ENCODE results near the gene GAL3ST3.
"Not testable (repeated sequence)": the region's sequence is repeated elsewhere in the genome, so short reads cannot be mapped to it uniquely, and the experiment has no call there.

GAL3ST3 gene

DNA sequence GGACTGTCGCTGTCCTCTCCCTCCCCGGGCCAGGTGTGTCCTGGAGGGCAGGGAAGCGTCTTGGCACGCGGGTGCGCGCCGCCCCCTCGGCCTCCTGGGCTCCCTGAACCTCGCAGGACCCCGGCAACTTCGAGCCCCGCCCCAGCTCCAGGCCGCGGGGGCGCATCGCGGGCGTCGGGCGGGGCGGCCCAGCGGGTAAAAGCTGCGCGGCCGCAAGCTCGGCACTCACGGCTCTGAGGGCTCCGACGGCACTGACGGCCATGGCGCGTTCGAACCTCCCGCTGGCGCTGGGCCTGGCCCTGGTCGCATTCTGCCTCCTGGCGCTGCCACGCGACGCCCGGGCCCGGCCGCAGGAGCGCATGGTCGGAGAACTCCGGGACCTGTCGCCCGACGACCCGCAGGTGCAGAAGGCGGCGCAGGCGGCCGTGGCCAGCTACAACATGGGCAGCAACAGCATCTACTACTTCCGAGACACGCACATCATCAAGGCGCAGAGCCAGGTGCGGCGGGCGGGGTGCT lies 37.1 kb downstream of the GAL3ST3 start, which contains the start of gene CST6:
Gene CST6, plus strand, starts transcription at position 224 of the 519 bp plus-strand sequence. Its CDS starts 37 bp downstream, at position 261.
- DNase-seq = no peak

DNA sequence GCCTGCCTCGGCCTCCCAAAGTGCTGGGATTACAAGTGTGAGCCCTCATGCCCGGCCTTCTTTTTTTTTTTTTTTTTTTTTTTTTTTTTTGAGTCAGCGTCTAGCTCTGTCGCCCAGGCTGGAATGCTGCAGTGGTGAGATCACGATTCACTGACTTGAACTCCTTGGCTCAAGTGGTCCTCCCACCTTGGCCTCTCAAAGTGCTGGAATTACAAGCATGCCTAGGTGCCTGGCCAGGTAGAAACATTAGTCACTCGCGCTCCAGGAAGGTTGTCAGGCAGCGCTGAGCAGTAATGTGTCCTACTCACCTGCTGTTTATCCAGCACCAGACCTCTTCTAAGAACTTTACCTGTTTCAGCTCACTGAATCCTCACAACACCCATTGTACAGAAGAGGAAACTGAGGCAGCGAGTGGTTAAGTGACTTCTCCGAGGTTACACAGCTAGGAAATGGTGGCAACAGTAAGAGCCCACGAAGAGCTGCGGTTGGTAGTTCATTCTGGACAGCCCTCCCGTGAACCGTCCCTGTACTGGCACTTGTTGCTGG lies 37.6 kb downstream of the GAL3ST3 start:
- no peak for DNase-seq

GRCh38 chr11:66010036-66010435 lies 38.9 kb downstream of the GAL3ST3 start:
- DNase-seq = not testable (repeated sequence)

DNA sequence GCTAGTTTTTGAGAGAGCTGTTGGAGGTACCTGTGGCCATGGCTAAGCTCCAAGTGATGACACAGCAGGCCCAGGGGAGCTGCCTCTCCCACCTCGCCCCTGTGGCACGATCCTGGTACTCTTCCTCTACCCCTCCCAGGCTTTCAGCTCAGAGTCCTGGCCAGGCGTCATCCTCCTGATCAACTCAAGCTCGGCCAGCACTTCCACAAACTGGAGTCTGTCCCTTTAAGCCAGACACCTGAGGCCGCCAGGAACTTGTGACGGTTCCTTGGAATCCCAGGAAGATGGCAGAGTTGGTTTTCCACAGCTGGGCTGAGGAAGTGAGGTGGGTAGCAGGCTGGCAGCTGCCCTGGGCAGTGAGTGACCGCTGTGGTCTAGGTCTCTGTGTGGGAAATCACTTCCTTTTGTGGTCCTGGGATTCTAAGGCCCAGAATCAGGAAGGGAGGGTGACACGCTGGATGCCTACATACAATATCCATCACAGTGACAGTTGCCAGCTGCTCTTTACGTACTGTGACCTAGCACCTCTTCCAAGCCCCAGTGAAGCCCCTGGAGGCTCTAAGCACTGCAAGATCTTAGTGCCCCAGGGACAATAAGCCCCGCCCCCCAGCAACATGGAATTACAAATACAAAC lies 40.4 kb downstream of the GAL3ST3 start:
- no peak for DNase-seq

DNA sequence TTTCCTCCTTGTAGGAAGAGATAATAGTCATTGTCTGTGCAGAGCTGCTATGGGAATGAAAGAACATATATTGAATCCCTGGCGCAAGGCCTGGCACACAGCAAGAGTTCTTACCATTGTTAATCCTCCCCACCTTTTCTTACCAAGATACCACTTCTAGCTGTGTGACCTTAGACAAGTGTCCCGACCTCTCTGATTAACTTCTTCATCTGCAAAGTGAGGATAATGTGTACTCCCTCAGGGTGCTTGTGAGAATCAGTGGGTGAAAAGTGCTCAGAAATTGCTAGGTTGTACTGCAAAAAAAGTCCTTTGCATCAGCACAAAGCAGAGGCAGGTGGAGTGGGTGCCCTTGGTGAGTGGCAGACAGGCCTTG lies 40.9 kb downstream of the GAL3ST3 start:
- no peak for DNase-seq

GRCh38 chr11:66007201-66007634 lies 41.7 kb downstream of the GAL3ST3 start:
- no peak for DNase-seq

DNA sequence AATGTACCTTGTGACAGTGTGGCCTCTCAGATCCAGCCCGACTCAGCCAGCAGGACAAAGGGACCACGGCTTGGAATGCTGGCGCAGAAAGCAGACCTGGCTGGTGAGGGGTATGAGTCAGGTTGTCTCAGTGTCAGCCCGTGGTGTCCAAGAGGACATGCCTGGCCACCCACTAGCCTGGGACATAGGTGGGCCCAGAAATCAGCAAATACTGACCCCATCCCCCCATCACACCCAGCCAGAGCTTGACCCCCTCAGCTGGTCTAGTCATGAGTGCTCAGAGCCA lies 42.1 kb downstream of the GAL3ST3 start:
- DNase-seq = no peak

GRCh38 chr11:66006134-66006890 lies 42.6 kb downstream of the GAL3ST3 start:
- no peak for DNase-seq

DNA sequence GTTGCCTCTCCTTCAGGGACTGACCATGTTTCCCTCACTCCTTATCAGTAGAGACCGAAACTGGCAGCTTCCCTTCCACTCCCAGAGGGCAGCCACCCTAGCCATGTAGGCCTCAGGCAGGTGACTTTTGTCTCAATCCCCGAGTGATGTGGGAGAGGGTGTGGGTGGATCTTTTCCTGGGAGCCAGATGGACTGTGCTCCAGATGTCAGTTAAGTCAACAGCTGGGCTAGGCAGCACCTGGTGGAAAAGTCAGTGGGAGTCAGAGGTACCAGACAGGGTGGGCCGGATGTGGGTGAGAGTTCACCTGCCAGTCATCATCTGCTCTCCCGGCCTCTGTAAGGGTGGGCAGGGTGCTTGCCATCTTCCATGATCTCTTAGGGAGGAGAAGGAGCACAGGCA lies 44.8 kb downstream of the GAL3ST3 start:
- no peak for DNase-seq

DNA sequence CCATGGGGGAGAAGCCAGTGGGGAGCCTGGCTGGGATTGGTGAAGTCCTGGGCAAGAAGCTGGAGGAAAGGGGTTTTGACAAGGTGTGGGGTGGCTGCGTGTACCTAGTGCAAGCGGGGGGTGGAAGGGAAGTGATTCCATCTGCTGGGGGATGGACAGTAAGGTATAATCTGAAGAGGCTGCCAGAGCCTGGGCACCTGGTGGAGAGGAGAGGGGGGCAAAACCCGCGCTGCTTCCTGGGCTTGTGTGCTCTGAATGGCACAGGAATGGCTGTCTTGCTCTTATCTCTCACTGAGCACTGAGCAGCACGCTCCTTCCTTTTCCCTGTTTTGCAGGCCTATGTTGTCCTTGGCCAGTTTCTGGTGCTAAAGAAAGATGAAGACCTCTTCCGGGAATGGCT lies 45.7 kb downstream of the GAL3ST3 start:
- DNase-seq = no peak

- DNase-seq = no peak
These were observed 46.2 kb downstream of the GAL3ST3 start for GRCh38 chr11:66002648-66003225.

DNA sequence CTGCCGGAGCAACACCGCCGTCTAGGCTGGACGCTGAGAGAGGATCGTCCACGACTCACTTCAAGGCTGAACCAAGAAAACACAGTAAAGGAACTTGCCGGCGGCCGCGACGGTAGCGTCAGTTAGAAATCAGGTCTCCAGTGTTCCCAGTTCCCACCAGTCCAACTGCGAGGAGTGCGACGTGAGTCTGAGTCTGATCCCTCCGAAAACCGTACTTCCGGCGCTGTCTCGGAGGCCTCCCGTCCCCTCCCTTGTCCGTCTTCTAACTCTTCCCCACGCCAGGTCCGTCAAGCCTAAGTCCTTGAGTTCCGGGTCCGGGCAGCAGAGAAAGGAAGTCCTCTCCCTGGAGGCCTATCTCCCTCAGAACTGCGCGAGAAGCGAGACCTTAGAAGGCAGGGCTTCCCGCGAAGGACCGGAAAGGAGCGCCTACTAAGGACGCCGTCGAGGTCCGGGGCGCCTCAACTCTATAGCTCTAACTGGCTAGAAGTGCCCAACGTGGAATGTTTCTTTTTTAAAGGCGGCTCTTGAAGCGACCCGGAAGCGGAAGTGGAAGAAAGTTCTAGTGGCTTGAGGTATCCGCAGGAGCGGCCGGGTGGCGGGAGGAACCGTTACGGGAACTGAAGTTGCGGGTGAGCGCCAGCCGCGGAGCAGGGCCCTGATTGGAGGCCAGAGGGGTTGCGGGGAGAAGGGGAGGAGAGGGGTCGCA lies 46.9 kb downstream of the GAL3ST3 start, which contains the start of the genes BANF1 and EIF1AD:
Gene BANF1, plus strand, starts transcription at position 562 of the 706 bp plus-strand sequence. CDS start 748 bp downstream, outside the sequence.
Gene EIF1AD, minus strand, starts transcription at position 216 of the 706 bp plus-strand sequence. CDS start 1,768 bp downstream, outside the sequence.
- peak; percentile 90 for DNase-seq

DNA sequence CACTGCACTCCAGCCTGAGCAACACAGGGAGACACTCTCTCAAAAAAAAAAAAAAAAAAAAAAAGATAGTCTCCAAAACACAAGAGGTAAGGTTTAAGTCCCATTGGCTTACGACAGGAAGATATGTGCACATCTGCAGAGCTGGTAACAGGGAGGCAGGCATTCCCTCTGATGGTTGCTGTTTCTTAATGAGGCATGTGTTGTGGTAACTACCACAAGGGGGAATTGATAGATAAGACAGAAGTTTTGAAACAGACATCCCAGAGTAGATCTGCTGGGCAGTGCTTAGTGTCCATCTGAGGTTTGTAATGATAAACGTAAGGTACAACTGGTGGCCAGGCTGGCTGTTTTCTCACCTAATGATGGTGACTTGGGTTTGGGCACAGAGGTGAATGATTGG lies 51.7 kb downstream of the GAL3ST3 start:
- no peak for DNase-seq

DNA sequence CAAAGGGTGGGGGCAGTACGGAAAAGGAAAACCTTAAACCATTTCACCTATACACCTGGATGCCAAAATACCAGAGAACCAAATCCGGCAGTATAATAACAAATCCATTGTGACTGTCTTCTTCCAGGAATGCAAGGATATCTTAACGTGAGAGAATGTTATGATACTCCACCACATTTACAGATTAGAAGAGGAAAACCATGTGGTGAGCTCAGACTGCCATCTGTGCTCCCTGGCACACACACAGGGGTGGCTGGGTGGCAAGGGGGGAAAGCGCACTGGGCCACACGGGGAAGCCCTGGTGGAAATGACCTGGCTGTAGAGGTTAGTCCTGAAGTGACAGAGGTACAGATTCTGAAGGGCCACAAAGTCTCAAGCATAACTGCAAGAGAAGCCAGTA lies 56.9 kb downstream of the GAL3ST3 start:
- no peak for DNase-seq

Measured in activated CD4-positive, CD25-positive, alpha-beta regulatory T cell treated with anti-CD3 and anti-CD28 coated beads, Interleukin-2, amount 50 U/mL, for 72 hours (primary cell).